Adrenal gland (tissue), 5 donors: ENCODE measurements around the gene ADAMTS12.

ENCODE experiments used
- POLR2A ChIP-seq, 2 donors: fragments of 450-650 bp; IDR thresholded peaks; one replicate each; pipeline ENCODE4 v1.6.1; 2017; ENCODE audit warnings: antibody characterized with exemption in 2 of 2, mild to moderate bottlenecking in 2 of 2, moderate library complexity in 1 of 2
- TF ChIP-seq, protein P1 (sequence below), 6 experiments: fragments of 450-650 bp in 4 of 6; fragments of 200-600 bp in 2 of 6; sonication (generic) in 1 of 6; IDR thresholded peaks; 1 replicate in 5 of 6; 2 replicates in 1 of 6; pipeline versions ENCODE4 v1.5.1 to v1.8.0; 2016 to 2021; ENCODE audit warnings: antibody characterized with exemption in 6 of 6, mild to moderate bottlenecking in 2 of 6, moderate library complexity in 1 of 6
- donor health status: DM: no; HTN: no; CAD: no.

DNA sequence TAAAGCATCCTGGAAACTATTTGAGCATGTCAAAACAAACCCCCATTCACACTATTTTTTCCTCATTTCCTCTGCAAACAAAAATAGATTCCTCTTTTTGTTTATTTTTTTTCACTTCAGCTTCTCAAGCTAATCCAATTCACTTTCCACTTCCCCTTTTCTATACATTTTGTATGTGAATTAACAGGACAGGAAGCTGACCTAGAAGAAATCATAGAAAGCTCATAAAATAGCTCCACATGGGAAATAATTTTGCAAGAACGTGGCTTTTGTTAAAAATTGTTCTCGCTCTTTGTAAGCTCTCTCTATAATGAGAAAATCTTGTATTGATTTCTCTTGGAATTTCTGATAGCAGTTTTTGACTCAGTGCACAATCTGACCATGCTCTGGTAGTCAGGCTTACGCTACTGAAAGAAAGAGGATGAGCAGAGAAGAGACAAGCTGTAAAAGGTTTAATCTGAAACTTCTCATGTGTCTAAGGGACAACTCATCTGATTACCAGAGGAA is 215.8 kb downstream of the ADAMTS12 start:
- no peak for TF ChIP-seq POLR2A (IDR thresholded peaks at IDR 0.05)
- TF ChIP-seq, protein P1, sequence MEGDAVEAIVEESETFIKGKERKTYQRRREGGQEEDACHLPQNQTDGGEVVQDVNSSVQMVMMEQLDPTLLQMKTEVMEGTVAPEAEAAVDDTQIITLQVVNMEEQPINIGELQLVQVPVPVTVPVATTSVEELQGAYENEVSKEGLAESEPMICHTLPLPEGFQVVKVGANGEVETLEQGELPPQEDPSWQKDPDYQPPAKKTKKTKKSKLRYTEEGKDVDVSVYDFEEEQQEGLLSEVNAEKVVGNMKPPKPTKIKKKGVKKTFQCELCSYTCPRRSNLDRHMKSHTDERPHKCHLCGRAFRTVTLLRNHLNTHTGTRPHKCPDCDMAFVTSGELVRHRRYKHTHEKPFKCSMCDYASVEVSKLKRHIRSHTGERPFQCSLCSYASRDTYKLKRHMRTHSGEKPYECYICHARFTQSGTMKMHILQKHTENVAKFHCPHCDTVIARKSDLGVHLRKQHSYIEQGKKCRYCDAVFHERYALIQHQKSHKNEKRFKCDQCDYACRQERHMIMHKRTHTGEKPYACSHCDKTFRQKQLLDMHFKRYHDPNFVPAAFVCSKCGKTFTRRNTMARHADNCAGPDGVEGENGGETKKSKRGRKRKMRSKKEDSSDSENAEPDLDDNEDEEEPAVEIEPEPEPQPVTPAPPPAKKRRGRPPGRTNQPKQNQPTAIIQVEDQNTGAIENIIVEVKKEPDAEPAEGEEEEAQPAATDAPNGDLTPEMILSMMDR (IDR thresholded peaks at IDR 0.05): no peak
